Fibroblast of the conjunctiva (primary cell): Measurements from ENCODE around the gene SPATA33.
"Not testable (repeated sequence)": the region's sequence is repeated elsewhere in the genome, so short reads cannot be mapped to it uniquely, and the experiment has no call there.

Experiments
- DNase-seq: peaks from one replicate; pipeline ENCODE4 v3.0.0-alpha.2; 2010; ENCODE audit warnings: low read depth

SPATA33 gene

DNA sequence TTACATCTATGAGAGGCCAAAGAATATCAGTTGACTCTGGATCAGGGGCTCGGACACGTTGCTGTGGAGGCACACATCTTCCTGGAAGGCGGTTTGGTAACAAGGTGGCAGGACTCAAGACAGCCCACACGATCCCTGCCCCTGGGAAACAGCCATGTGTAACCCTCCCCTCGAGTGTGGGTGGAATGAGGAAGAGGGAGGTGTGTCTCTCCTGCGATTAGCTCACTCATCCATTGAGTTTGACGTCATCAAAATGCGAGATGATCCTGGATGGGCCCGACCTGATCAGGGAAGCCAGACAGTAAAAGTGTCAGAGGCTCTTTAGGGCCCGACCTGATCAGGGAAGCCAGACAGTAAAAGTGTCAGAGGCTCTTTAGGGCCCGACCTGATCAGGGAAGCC is 6.6 kb downstream of the SPATA33 start:
- DNase-seq: not testable (repeated sequence)

DNA sequence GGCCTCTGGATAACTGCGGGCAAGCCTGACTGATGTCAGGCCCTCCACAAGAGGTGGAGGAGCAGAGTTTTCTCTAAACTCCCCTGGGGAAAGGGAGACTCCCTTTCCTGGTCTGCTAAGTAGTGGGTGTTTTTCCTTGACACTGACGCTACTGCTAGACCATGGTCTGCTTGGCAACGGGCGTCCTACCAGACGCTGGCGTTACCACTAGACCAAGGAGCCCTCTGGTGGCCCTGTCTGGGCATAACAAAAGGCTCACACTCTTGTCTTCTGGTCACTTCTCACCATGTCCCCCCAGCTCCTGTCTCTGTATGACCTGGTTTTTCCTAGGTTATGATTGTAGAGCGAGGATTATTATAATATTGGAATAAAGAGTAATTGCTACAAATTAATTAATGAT is 9.4 kb downstream of the SPATA33 start:
- DNase-seq: peak; percentile 28

DNA sequence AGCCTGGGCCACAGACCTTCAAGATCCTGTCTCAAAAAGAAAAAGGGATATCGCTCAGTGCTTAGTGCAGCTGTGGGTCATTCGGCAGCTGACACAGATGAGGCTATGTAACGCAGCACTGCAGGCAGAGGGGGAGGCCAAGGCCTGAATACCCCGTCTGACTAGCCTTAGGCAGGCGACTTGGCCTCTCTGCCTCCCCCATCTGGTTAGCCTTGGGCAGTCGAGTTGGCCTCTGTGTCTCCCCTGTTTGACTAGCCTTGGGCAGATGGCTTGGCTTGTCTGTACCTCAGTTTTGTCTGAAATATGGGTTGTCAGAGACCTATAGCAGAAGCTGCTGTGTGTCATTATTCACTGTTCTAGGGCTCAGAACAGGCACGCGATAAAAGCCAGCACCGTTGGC is 10.0 kb downstream of the SPATA33 start:
- no peak for DNase-seq

DNA sequence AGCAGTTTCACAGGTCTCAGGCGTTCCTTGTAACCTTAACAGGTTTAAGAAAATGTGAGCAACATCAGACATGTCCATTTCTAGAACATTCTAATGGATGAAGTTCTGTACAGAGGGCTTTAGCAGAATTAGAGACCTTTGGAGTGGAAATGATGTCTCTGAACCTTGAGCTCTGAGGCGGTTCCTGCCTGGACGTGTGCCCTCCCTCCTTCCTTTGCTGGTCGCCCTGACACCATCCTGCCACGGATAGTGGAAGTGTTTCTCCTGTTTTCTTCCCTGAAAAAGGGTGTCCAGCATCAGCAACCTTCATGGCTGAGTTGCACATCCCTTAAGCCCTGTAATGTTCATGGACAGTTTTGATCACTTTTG is 11.1 kb downstream of the SPATA33 start:
- no peak for DNase-seq

DNA sequence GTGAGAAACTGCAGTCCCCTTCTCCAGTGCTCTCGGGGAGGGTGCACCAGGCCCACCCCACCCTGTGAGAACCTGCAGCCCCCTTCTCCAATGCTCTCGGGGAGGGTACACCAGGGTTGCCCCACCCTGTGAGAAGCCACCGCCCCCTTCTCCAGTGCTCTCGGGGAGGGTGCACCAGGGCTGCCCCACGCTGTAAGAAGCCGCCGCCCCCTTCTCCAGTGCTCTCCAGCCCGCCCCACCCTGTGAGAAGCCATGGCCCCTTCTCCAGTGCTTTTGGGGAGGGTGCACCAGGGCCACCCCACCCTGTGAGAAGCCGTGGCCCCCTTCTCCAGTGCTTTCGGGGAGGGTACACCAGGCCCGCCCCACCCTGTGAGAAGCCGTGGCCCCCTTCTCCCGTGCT is 12.1 kb downstream of the SPATA33 start:
- DNase-seq: no peak

DNA sequence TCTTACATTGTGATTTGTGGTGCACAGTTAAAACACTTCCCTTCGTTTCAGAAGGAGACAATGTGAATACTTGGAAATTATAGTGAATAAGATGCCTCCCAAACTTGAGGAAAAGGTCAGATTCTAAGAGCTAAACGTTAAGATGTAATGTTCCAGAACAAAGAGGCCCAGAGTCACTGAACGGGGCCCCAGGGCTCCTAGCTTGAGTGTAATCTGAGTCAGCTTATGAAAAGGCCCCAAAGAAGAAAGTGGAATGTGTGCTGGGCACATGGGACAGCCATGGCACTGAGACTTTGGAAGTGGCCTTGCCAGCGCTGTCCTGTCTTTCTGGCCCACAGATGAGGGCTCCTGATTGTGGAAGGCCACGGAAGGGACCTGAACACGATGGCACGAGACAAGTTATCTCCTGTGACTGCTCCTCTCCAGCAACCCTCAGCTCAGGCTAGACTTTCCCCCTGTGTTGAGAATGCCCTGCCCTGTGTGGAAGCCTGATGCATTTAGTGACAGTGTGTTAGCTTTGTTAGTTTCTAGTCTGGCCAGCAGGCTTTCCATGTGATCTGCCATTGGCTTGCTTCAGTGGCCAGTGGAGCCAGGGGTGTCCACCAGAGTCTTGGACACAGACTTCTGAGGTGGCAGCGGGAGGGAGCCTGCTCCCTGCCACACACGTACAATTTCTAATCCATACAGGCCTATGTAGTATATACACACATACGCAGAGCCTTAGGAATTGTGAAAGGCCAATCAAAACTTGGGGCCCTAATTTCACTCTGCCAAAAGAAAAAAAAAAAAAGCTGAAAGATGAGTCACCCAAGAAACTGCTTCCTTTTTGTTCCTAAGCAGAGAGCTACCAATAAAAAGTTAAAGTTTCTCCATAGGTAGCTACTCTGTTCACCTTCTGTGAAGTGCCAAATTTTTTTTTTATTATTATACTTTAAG is 13.1 kb downstream of the SPATA33 start:
- no peak for DNase-seq

DNA sequence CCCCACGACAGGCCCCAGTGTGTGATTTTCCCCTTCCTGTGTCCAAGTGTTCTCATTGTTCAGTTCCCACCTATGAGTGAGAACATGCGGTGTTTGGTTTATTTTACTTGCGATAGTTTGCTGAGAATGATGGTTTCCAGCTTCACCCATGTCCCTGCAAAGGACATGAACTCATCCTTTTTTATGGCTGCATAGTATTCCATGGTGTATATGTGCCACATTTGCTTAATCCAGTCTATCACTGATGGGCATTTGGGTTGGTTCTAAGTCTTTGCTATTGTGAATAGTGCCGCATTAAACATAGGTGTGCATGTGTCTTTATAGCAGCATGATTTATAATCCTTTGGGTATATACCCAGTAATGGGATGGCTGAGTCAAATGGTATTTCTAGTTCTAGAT is 13.9 kb downstream of the SPATA33 start:
- DNase-seq: not testable (repeated sequence)

DNA sequence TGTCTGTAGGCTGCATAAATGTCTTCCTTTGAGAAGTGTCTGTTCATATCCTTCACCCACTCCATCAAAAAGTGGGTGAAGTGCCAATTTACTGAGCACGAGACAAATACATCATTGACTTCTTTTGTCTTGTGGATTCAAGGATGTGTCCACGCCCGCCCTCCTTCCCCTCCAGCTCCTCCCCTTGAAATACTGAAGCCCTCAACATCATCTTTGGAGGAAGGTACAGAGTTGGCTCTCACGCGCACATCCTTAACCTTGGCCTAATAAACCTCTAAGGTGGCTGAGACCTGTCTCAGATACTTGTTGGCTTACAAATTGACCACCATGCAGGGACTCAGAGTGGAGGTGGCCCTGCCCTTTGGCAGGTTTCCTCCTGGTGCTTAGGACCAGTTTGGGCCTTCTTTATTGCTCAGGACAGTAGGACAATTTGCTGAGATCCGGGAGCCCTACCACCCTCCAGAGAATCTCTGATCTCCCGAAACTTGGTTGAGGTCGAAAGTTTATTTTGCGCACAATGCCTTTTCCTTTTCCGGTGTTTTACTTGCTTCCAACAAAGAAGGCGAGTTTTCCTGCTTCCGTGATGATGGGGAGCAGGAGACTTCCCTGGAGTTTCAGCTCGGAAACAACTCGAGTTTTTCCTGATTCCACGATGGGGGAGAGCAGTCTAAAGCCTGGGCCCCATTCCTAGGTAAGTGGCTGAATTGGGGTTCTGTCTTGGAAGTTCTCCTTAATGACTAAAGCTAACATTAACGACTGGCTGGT is 14.7 kb downstream of the SPATA33 start:
- no peak for DNase-seq

DNA sequence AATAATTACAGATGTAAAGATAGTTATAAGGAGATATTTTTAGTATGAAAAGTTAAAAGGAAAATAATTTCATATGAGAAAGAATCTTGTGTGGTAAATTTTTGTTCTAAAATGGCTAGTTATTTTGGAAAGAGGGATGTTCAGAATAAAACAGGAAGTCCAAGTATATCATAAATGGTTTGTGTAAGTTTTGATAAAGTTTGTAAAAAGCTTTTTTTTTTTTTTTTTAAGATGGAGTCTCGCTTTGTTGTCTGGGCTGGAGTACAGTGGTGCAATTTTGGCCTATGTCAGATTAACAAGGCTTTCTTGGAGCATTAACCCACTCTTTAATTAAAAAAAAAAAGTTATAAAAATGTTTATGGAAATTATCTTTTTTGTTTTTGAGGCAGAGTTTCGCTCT is 20.6 kb downstream of the SPATA33 start:
- no peak for DNase-seq

DNA sequence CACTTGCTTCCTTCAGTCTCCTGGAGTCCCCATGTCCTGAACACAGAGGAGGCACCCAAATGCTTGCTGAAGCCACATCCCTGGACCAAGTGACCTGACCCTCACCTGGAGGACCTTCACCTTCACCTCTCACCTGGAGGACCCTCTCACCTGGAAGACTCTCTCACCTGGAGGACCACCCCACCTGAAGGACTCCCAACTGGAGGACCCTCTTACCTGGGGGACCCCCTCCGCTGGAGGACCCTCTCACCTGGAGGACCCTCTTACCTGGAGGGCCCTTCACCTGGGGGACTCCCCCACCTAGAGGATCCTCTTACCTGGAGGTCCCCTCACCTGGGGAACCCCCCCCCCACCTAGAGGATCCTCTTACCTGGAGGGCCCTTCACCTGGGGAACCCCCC is 28.3 kb downstream of the SPATA33 start:
- DNase-seq: no peak

DNA sequence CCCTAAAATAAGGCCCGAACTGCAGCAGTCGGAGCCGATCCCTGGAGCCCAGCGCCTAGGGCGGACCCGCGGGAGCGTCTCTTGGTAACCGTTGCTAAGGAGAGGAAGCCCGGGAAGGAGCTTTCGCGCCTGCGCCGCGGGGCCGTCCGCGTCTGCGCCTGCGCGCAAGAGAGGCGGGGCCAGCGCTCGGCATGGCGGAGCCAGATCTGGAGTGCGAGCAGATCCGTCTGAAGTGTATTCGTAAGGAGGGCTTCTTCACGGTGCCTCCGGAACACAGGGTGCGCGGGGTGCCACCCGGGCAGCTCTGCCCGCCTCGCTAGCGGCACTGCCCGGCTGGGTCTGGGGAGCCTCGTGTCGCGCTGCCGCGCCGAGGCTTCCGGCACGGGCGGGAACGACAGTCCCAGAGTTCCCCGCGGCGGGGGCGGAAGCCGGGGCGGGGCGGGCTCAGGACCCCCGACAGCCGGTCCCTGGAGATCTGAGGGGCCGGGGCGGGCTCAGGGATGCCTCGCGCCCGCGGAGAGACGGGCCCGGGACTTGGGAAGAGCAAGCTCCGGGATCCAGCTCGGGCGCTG is 29.0 kb downstream of the SPATA33 start, which contains the start of gene CDK10:
TSS of gene CDK10 (plus strand) at position 170 of the 572 bp plus-strand sequence. CDS start at position 192, 22 bp downstream.
- peak; percentile 68 for DNase-seq

DNA sequence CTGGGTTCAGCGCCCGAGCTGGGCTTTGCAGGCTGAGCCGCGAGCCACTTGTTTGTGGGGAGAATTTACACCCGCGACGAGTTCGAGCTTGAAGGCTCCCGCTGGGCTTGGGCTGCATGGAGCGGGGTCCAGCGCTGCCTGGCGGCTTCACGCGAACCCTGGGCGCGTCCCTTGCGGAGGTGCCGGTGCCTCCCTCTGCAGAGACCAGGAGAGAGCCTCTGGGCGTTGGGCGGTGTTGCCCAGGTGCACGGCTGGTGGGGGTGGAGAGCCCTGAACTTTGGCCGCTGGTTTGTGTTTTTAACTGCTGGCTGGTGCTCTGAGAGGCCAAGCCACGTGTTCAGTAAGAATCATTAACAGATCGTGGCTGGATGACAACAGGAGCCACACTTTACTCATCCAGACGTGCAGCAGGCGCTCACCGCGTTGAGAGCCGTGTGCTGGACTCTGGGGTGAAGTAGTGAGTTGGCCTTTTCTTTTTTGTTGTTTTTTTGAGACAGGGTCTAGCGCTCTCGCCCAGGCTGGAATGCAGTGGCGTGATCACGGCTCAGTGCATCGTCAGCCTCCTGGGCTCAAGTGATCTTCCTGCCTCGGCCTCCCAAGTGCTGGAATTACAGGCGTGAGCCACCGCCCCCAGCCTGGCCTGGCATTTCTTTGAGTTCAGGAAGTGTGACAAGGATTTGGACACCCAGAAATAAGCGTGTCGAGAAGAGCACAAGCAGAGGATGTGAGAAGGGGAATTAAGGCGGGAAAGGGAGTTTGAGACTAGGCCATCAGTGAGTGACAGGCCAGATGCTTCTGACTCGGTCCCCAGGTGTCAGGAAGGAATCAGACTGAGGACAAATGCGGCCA is 29.7 kb downstream of the SPATA33 start:
- no peak for DNase-seq

DNA sequence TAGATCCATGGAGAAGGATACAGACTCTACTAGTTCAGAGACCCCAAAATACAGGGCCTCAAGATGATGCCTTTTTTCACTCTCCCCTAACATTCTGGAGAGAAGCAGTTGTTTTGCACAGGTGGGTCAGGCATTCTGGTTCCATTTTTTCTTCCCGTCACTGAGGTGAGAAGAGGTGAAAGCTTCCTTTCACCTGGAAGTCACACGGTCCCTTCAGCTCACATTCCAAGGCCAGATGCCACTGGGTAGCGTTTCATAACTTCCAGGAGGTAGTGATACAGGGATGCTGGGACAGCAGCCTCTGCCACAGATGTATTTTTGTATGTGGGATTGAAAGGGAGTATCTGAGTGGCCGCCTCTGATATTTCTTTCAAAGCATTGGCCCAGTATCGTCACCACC is 30.8 kb downstream of the SPATA33 start:
- no peak for DNase-seq

DNA sequence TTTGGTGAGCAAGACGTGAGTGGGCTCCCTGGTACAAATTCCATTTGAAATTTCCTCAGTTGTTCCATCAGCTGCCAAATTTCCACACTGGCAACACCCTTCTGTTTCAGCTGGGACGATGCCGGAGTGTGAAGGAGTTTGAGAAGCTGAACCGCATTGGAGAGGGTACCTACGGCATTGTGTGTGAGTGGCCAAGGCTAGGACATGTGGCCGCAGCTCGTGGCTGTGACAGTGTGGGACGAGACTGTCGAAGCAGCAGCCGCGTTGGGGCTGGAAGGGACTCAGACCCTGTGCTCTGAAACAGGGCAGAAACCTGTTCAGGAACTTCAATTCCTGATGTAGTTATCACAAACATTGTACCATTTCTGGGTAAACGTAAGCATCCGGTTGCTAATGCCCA is 31.5 kb downstream of the SPATA33 start:
- DNase-seq: no peak

DNA sequence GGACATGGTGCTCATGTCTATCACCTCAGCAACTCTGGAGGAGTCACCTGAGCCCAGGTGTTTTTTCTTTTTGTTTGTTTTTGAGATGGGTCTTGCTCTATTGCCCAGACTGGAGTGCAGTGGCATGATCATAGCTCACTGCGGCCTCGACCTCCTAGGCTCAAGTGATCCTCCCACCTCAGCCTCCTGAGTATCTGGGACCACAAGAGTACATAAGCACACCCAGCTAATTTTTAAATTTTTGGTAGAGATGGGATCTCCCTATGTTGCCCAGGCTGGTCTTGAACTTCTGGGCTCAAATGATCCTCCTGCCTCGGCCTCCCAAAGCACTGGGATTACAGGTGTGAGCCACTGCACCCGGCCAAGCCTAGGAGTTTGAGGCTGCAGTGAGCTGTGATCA is 32.0 kb downstream of the SPATA33 start:
- not testable (repeated sequence) for DNase-seq

DNA sequence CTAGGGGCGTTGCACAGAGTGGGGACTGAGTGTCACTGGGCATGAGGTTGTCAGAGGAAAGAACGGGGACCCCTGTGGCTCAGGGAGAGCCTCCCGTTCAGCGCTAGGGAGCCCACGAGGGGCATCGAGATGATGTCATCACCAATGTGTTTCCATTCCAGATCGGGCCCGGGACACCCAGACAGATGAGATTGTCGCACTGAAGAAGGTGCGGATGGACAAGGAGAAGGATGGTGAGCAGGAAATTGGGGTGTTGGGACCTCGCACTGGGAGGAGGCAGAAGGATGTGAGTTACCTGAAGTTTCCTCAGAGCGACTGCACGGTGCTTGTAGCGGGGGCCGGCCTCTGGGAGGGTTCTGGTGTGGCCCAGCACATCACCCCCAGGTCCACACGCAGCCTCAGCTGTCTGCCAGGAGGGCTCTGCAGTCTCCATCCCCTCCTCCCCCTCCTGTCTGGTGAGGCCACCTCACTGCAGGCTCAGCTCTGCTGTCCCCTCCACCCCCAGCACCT is 32.8 kb downstream of the SPATA33 start:
- DNase-seq: no peak

DNA sequence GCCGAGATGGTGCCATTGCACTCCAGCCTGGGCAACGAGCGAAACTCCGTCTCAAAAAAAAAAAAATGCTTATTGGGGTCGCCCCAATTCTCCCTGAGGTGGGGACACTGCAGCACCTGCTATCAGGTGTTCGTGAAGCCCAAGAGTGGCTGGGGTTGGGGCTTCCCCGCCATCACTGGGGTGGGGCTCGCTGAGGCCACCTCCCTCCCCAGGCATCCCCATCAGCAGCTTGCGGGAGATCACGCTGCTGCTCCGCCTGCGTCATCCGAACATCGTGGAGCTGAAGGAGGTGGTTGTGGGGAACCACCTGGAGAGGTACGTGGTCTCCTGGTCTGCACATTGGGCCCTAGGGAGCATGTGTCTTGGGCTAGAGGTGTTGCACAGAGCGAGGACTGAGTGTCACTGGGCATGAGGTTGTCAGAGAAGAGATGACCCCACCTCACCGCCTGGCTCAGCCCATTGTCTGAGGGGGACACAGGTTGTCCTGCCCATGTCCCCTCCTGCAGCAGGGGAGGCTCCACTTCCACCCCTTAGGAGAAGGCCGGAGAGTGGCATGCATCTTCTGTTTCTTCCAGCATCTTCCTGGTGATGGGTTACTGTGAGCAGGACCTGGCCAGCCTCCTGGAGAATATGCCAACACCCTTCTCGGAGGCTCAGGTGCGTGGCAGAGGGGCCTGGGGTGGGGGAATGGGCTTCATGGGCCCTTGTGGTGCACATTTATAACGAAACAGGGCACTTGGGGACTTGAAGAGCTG is 33.8 kb downstream of the SPATA33 start:
- no peak for DNase-seq

DNA sequence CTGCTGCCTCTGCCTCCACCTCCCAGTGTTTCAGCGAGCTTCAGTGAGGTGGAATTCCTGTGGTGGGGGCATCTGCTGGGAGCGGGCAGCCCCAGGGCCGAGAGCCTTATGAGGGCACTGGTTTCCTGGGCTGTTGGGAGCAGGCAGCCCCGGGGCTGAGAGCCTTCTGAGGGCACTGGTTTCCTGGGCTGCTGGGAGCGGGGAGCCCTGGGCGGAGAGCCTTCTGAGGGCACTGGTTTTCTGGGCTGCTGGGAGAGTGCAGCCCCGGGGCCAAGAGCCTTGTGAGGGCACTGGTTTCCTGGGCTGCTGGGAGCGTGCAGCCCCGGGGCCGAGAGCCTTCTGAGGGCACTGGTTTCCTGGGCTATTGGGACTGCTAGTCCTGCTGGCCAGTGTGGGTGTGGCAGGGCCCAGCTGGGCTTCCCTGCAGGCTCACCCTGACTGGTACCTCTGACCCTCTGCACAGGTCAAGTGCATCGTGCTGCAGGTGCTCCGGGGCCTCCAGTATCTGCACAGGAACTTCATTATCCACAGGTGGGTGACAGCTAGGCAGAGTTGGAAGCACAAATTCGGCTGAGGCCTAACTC is 34.4 kb downstream of the SPATA33 start:
- DNase-seq: no peak

DNA sequence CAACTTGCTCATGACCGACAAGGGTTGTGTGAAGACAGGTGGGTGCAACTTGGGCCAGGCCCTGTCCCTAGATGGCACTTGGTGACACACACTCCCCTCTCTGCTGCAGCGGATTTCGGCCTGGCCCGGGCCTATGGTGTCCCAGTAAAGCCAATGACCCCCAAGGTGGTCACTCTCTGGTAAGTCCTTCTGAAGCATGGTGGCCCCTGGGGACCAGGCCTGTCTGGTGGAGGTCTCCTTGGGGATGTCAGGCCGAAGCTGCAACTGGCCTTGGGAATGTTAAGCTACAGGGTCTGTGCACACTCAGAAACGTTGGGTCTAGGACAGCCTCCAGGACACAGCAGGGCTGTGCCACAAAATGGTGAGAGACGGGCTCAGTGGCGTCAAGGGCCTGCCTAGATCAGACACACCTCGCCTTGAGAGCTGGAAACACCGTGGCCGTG is 35.7 kb downstream of the SPATA33 start:
- no peak for DNase-seq
